Erythroblast (primary cell): ENCODE results near the gene CRYGS.

Source experiments
- GATA1 ChIP-seq: IDR thresholded peaks from 2 replicates; pipeline ENCODE4 v1.6.1; 2011; ENCODE audit warnings: low read depth, mild to moderate bottlenecking, control low read depth, low read length, moderate library complexity
- POLR2A ChIP-seq: IDR thresholded peaks from 2 replicates; pipeline ENCODE4 v1.6.1; 2011; ENCODE audit warnings: mild to moderate bottlenecking, low read length

DNA sequence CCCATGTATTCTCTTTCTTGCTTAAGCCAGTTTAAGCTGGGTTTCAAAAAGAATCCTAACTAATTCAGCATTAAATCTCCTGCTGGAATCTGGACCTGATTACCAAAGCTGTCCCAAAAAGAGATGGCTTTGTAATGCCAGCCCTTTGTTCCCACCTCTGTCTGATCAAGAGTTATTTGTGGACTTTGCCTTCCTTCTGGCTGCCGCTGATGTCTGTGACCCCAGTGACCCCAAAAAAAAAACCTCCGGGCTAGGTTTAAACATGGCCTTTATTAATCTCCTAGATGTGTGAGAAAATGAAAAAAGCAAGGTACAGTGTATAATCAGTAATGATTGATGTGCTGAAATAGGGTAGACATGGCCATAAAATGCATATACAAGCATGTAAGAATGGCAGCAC, 20.7 kb downstream of the CRYGS start:
- no peak for TF ChIP-seq POLR2A
- no peak for TF ChIP-seq GATA1
